Measurements from ENCODE around the gene PSMD13.

The PSMD13 gene

DNA sequence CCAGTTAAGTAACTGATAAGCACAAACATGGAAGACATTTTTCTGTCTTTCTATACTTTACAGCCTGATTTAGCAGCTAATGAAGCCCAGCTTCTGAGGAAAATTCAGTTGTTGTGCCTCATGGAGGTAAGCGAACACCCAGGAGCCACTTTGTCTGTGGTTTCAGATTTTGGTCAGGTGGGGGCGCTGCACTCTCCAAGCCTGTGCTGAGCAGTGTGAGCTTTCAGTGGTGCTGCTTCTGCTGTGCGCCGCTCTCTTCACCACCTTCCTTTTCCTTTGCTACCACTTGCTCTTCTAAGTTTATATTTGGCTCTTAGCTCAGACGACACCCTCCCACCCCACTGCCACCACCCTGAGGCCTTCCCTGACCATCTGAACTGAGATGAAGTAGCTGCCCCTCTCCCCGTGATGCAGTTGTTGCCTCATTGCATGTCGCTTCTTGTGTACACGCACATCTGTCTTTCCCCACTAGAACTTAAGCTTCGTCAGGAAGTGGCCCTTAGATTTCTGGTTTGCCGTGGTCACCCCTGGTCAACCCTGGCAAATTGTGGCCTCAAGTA lies 14.0 kb downstream of the PSMD13 start:
- DNase-seq (ENCODE audit: low spot score) = peak; percentile 54

DNA sequence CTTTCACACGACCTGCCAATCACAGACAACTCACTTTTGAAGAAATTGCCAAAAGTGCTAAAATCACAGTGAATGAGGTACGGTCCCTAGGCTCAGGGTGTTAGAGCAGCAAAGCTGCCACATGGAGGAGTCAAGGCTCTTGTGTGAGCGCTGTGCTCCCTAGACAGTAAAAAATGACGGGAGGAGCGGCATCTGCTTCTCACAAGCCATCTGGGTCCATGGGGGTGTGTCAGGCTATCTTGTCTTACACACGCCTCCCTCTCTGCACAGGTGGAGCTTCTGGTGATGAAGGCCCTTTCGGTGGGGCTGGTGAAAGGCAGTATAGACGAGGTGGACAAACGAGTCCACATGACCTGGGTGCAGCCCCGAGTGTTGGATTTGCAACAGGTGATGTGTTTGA lies 14.8 kb downstream of the PSMD13 start:
- no peak for DNase-seq (ENCODE audit: low spot score)

DNA sequence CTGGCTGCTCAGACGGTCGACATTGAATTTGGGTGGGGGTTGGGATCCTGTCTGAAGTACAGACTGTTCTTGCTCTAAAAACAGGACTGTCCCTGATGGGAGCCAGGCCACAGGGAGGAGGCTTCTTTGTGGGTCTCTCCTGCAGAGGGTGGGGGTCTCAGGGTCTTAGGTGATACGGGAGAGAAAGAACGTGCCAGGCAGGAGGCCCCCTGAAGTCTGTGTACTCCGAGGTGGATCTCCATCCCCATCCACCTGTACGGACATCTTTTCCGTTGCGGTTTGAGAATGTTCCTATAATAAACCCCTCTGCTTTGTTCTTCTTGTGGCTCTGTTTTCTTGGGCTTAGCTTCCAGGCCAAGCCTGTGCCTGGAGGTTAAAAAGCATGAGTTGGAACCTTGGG lies 15.9 kb downstream of the PSMD13 start:
- DNase-seq (ENCODE audit: low spot score) = no peak

DNA sequence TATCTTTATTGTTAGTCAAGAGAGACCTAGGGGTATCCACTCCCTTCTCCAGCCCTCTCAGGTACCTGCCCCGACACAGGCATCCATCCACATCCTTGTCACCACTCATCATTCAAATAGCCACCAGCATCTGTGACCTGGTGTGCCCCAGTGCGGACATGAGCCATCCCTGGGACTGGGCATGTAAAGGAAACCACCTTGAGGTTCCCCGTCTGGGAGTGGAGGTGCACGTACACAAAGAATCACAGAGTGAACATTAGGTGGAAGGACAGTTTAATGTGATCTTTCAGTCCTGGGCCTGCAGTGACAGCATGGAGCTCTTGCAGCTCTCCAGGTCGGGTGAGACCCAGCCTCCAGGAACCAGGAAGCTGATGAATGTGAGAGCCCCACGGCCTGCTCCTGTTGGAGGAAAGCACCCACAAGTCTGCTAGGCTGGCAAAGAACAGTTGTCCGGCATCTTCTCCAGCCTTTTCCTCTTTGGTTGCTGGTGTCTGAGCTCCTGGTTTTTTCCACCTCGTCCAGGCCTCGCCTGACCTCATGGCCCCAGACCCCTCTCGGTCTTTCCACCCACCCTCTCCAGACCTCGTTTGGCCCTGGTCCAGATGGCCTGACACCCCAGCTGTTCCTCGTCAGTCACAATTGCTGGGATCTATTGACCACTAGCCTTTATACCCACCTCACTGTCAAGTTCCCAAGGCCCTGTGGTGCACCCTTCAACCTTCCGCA lies 16.5 kb downstream of the PSMD13 start:
- no peak for DNase-seq (ENCODE audit: low spot score)

DNA sequence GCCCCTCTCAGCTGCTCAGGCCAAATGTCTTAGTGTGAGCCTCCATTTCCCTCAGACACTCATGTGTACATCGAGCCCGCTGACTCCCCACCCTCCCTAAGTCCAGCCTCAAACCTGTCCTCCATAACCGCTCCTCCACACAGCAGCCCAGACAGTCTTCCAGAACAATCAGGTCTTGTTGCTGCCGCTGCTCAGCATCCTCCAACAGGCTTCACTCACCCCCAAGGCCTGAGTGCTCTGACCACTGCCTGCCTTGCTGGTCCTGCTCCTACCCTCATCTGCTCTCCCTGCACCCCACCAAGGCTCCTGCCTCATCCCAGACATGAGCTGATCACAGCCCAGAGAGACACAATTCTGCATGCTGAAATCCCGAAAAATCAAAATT lies 17.1 kb downstream of the PSMD13 start:
- DNase-seq (ENCODE audit: low spot score) = no peak

DNA sequence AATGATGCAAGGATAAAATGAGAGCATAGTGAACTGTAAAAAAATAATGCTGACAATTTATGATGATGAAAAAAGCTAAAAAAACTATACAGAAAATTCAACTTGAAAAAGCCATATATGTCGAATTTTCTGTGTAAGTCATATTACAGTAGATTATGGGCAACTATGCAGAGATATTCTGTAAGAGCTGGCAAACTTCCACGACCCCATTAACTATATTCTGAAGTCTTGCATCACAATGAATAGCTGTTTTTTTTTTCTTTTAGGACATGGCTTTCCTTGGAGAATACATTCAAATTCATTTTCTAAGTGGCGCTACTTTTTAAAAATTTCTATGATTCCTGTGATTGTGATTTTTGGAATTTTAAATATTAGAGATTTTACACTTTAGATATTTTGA lies 18.4 kb downstream of the PSMD13 start:
- DNase-seq (ENCODE audit: low spot score) = no peak

DNA sequence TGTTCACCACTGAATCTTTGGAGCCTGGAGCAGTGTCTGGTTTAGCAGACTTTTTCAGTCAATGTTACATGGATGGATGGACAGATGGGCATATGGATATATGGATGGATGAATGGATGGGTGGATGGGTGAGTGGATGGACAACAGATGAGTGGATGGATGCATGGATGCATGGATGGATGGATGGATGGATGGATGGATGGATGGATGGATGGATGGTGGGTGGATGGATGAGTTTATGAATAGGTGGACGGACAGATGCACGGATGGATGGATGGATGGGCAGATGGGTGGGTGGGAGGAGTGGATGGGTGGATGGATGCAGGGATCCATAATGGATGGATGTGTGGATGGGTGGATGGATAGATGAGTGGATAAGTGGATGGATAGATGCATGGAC lies 19.0 kb downstream of the PSMD13 start:
- no peak for DNase-seq (ENCODE audit: low spot score)

DNA sequence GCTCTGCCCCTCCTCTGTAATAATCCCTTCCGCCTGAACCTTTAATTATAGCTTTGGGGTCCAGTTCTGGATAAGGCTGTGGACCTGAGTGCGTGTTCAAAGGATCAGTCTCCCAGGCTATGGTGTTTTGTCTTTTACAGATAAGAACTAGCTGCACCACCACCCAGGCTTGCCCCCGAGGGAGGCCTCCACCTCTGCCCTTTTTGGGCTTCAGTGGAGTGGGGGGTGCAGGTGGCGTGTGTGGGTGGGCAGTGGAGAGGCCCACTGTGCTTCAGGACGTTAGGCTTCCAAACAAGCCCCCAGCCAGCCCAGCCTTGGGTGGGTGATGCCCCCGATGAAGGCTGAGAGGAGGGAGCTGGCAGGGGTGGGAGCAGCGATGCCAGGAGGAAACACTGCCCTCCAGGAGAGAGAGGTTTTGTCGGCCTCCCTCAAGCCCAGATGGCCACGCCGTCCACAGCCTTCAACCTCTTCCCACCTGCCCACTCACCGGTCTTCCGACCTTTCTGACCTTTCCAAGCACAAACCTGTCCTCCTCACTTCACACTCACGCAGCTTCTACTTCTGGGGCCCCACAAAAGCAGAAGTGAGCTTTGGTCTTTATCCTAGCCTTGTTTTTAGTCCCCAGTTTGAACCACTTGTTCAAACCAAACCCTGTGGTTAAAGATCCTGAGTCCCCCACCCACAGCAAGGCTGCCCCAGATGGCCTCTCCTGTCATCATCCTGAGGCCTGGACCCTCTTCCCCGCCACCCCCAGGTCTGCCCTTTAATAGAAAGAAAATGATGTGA lies 20.4 kb downstream of the PSMD13 start:
- DNase-seq (ENCODE audit: low spot score) = no peak

DNA sequence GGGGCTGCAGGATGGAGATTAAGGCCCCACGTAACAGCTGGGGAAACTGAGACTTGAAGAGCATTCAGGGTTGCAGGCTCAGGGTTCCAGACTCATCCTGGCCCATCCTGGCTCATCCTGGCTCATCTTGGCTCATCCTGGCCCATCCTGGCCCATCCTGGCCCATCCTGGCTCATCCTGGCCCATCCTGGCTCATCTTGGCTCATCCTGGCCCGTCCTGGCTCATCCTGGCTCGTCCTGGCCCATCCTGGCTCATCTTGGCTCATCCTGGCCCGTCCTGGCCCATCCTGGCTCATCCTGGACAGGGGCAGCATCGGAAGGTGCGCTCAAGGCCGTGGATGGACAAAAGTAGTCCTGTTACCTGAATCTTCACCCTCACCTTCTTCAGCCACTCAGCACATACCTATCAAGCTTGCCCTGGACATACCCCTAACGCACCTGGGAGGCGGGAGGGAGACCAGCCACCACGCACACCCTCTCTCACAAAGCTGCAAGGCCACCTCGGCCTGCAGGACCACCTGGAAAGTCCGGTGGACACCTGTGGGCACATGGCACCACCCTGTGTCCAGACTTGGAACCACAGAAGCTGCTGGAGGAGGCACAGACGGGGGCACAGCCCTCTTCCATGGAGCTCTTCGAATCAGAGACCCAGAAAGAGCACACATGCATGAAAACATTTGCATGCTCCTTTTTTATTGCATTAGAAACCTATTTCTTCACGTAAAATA lies 21.2 kb downstream of the PSMD13 start:
- no peak for DNase-seq (ENCODE audit: low spot score)

DNA sequence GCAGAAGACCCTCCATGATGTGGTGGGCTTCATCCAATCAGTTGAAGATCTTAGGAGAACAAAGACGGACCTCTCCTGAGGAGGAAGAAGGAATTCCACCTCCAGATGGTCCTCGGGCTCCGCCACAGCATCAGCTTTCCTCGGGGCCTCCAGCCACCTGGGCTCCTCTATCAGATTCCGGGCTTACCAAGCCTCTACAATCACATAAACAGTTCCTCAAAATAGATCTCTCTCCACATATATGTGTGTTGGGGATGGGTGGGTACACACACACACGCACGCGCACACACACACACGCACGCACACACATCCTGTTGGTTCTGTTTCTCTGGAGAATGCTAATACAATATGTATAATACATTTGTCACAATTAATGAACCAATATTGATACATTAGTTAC lies 22.6 kb downstream of the PSMD13 start:
- no peak for DNase-seq (ENCODE audit: low spot score)

DNA sequence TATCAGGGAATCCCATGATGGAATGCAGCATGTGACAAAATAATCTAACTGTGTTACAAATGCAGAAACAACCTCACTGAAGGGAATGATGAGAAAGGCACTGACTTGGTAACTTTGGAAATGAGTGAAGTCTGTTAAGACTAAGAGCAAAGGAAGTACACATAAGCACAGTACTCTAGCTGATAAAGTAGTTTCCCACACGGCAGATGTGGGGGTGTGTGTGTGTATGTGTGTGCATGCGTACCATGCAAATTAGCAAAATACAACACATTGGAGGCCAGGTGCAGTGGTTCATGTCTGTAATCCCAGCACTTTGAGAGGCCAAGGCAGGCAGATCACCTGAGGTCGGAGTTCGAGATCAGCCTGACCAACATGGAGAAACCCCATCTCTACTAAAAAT lies 24.8 kb downstream of the PSMD13 start:
- no peak for DNase-seq (ENCODE audit: low spot score)

DNA sequence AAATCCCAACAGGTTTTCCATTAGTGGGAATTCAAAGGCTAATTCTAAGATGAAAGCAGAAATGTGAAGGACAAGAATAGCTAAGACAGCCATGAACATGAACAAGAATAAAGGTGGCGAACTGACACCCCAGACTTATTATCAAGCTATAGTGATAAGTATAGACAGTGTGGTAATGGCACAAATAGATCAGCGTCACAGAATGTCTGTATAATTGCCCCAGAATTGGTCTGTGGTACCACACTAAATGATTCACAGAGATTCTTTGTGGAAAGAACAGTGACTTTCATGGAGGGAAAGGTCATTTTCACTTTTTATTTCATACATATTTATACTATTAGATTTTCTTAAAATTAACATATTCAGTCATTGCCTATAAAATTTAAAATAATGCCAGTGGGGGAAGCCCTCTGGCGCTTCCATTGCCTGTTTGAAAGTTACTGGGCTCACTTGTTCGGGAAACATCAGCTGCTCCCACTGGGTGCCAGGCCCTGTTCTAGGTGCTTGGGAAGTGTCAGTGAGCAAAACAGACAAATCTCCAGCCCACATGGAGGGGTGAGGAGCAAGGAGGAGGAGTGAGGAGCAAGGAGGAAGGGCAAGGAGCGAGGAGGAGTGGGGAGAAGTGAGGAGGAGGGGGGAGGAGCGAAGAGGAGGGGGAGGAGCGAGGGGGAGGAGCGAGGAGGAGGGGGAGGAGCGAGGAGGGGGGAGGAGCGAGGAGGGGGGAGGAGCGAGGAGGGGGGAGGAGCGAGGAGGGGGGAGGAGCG lies 30.1 kb downstream of the PSMD13 start:
- no peak for DNase-seq (ENCODE audit: low spot score)

DNA sequence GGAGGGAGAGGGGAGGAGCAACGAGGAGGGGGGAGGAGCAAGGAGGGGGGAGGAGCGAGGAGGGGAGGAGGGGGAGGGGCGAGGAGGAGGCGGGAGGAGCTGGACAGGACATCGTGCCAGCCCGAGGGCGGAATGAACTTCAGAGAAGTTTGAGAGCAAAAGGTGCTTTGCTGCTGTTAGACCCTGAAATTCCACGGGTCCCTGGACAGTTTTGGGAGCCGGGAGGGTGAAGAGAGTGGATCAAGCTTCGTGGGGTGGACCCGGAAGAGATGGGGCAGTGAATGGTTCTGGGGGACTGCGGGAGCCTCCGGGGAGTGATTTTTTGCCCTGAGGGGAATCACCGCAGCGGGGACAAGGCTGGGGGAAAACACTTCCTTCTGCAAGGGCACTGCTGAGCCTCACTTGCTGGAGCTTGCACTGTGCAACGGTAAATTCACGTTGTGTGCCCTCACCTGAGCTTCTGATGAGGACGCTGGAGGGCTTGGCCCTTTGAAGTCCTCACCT lies 30.8 kb downstream of the PSMD13 start:
- no peak for DNase-seq (ENCODE audit: low spot score)

DNA sequence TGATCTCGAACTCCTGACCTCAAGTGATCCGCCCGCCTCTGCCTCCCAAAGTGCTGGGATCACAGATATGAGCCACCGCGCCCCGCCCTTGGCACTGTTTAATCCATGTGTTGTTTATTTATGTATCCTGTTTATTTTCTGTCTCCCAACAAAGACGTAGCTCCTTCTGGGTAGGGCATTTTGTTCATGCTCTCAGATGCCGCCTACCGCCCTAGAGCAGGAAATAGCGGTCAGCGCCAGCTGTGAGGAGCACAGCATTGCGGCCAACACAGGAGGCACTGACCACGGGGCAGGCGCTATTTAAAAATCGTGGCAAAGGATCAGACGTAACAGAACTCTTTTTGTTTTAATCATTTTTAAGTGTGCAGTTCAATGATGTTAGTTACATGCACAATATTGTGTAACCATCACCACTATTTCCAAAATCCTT lies 32.0 kb downstream of the PSMD13 start:
- DNase-seq (ENCODE audit: low spot score) = peak; percentile 69

DNA sequence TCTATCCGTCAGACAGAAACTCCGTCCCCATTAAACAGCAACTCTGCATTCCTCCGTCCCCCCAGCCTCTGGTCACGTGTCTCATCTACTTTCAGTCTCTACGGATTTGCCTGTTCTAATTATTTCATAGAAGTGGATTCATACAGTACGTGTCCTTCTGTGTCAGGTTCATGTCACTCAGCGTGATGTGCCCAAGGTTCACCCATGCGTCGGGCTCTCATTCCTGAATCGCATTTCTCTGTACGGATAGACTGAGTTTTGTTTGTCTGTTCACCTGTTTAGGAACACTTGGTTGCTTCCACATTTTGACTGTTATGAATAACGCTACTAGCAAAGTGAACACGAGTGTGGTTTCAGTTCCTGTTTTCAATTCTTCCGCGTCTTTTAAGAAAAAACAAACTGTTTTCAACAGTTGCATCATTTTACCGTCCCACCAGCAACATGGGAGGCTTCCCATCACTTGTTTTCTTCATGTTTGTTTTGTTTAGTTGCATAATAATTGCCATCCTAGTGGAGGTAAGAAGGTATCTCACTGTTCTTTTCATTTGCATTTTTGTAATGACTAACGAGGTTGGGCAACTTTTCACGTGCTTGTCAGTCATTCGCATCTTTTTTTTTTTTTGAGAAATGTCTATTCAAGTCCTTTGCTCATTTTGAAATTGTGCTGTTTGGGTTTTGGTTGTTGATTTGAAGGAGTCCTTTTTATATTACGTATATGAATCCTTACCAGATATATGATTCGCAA lies 32.5 kb downstream of the PSMD13 start:
- DNase-seq (ENCODE audit: low spot score) = no peak

DNA sequence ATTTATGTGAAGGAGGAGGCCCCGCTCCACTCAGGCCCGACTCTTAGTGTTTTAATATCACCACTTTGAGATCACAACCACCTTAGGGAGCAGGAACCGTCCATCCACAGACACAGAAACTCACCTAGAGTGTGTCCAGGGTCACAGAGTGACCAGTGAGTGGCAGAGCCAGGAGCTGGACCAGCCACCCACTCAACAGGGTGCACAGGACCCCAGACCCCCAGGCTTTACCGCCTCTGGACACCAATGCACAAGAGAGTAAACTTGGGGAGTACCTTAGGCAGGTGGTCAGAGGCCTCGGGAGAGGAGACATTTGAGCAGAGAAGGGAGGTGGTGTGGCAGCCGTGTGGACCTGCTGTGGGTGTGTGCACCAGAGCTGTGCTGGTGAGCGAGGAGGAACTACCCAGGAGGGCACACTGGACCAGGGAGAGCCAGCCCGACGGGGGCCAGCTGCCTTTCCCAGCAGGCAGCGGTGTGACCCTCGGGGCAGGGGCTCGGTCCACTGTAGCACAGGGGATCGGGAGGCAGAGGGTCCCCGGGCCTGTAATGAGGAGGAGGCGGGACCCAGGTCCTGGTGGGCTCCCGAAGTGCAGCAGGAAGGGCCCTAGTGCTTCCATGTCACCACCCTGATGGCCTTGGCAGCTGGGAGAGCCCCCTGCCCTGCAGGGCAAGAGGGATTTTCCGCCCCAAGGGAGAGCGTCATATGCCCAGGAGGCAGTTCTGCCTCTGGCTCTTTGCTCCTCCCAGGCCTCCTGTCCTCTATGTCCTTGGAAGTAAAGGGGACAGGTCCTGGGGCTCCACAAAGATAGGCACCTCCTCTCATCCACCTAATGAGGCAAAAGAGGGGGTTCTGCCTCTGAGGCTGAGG lies 33.9 kb downstream of the PSMD13 start:
- DNase-seq (ENCODE audit: low spot score) = no peak

DNA sequence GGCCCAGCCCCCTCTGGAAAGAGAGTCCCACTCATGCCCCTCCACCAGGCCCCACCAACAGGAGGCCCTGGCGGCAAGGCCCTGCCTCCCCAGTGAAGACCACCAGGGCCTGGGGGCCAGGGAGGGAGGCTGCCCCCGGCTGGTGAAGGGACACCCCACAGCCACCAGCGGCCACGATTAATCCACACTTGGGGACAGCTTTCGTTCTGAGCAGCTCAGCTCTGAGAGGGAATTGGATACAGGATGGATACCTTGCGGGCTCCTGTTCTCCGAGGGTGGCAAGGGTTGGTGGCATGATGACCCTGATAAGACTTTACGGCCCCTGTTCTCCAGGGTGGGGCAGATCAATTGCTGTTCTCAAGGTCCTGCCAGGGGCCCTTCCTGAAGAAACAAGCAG lies 34.5 kb downstream of the PSMD13 start:
- DNase-seq (ENCODE audit: low spot score) = no peak

DNA sequence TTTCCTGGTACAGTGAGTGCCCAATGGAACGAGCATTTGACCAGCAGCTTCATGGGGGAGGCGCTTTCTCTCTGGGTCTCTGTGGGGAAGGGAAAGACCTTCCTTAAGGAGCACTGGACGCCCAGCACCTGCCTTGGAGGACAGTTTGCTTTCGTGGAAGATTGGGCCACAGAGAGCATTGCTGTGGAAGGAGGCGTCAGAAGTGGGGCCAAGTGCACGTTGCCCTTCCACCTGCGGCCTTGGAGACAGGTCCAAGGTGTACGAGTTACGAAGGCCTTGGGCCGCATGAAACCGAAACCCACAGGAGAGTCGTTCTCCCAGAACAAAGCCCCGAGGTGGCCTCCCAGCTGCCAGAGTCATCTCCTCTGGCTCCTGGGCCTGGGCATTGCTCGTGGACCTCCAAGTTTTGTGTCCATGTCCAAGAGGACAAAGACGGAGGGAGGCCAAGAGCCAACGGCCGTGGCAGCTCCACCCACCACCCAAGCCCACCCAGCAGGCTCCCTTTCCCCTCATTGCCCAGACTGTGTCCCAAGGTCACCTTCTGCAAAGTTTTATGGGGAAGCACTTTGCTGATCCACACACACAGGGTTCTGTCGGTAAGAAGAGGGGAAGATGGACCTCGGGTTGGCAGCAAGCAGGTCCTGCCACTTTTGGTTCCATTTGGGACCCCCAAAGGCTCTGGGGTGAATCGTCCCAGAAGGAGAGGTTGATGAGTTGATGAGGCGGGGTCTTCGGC lies 35.6 kb downstream of the PSMD13 start:
- no peak for DNase-seq (ENCODE audit: low spot score)

DNA sequence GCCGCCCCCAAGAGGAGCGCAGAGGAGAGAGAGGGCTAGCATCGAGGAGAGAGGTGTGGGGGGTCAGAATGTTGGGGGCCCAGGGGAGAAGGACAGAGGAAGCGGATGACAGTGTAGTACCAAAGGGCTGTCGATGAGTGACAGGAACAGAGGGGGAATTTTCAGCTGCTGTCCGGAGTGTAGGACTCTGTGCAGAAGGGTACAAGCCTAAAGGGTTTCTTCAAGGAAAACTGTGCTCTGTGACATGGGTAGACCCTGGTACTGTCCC lies 36.1 kb downstream of the PSMD13 start:
- no peak for DNase-seq (ENCODE audit: low spot score)

DNA sequence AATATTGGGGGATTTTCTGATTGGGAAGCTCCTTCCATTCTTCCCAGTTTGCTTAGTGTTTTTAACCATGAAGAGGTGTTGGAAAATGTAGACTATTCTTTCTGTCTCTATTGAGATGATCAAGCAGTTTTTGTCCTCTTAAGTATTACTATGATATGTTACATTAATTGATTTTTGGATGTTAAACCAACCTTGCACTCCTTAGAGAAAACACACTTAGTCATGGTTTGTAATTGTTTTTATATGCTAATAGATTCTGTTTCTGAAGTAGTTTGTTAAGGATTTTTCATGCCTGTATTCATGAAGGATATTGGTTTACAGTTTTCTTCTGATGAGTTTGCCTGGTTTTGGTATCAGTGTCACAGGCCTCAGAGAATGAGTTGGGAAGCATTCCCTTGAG lies 39.4 kb downstream of the PSMD13 start:
- DNase-seq (ENCODE audit: low spot score) = no peak

Data from COLO829 (cell line).